Trophoblast cell (in vitro differentiated cells and primary cell): ENCODE results near the gene FHIT.

Experiments
- DNase-seq, 2 donors: peaks; one replicate each; pipeline ENCODE4 v3.0.0-alpha.2; 2016
- H2AFZ ChIP-seq: 2 replicates; pipeline ENCODE4 v1.6.1; 2013; ENCODE audit warnings: low read length, moderate library complexity, mild to moderate bottlenecking; ENCODE audit not compliant: insufficient read depth, poor library complexity
- H2AK5ac ChIP-seq: 2 replicates; pipeline ENCODE4 v1.6.1; 2013; ENCODE audit warnings: mild to moderate bottlenecking, low read length
- H2BK120ac ChIP-seq: 2 replicates; pipeline ENCODE4 v1.6.1; 2013; ENCODE audit warnings: low read length, mild to moderate bottlenecking, moderate library complexity; ENCODE audit not compliant: insufficient read depth, poor library complexity
- H2BK12ac ChIP-seq: 2 replicates; pipeline ENCODE4 v1.6.1; 2013; ENCODE audit warnings: mild to moderate bottlenecking, low read length, moderate library complexity
- H2BK5ac ChIP-seq: 2 replicates; pipeline ENCODE4 v1.6.1; 2013; ENCODE audit warnings: low read length, low read depth, moderate library complexity, mild to moderate bottlenecking; ENCODE audit not compliant: poor library complexity
- H3K14ac ChIP-seq: 2 replicates; pipeline ENCODE4 v1.6.1; 2013; ENCODE audit warnings: mild to moderate bottlenecking, low read length
- H3K18ac ChIP-seq: 2 replicates; pipeline ENCODE4 v1.6.1; 2013; ENCODE audit warnings: mild to moderate bottlenecking, low read length
- H3K23ac ChIP-seq: 2 replicates; pipeline ENCODE4 v1.6.1; 2013; ENCODE audit warnings: low read length
- H3K27ac ChIP-seq: 2 replicates; pipeline ENCODE4 v1.5.1; 2013; ENCODE audit warnings: low read depth, mild to moderate bottlenecking, inconsistent platforms, low read length, moderate library complexity
- H3K27me3 ChIP-seq: 2 replicates; pipeline ENCODE4 v1.6.1; 2013; ENCODE audit warnings: inconsistent platforms, mild to moderate bottlenecking, low read length, moderate library complexity; ENCODE audit not compliant: insufficient read depth
- H3K36me3 ChIP-seq, 2 experiments: 1 replicate in 1 of 2; 2 replicates in 1 of 2; pipeline ENCODE4 v1.6.1; 2013; ENCODE audit warnings: low read length in 2 of 2, mild to moderate bottlenecking in 2 of 2, moderate library complexity in 1 of 2; ENCODE audit not compliant: insufficient read depth in 2 of 2, control insufficient read depth in 1 of 2
- H3K4ac ChIP-seq: 2 replicates; pipeline ENCODE4 v1.6.1; 2013; ENCODE audit warnings: low read depth, mild to moderate bottlenecking, low read length, moderate library complexity
- H3K4me1 ChIP-seq, 2 experiments: 1 replicate in 1 of 2; 2 replicates in 1 of 2; pipeline ENCODE4 v1.6.1; 2013; ENCODE audit warnings: low read length in 2 of 2, mild to moderate bottlenecking in 2 of 2, moderate library complexity in 1 of 2; ENCODE audit not compliant: insufficient read depth in 2 of 2, control insufficient read depth in 1 of 2
- H3K4me2 ChIP-seq: 2 replicates; pipeline ENCODE4 v1.6.1; 2013; ENCODE audit warnings: inconsistent platforms, mild to moderate bottlenecking, low read length, moderate library complexity
- H3K4me3 ChIP-seq: 2 replicates; pipeline ENCODE4 v1.5.1; 2013; ENCODE audit warnings: mild to moderate bottlenecking, low read depth, low read length, inconsistent platforms
- H3K79me1 ChIP-seq: one replicate; pipeline ENCODE4 v1.6.1; 2013; ENCODE audit warnings: low read length
- H3K79me2 ChIP-seq: 2 replicates; pipeline ENCODE4 v1.6.1; 2013; ENCODE audit warnings: low read length, mild to moderate bottlenecking; ENCODE audit not compliant: control insufficient read depth, insufficient read depth, poor library complexity
- H3K9ac ChIP-seq: 2 replicates; pipeline ENCODE4 v1.6.1; 2013; ENCODE audit warnings: mild to moderate bottlenecking, low read length
- H3K9me3 ChIP-seq: 2 replicates; pipeline ENCODE4 v1.6.1; 2013; ENCODE audit warnings: low read depth, mild to moderate bottlenecking, control low read depth, inconsistent platforms, low read length; ENCODE audit not compliant: insufficient read depth
- H4K12ac ChIP-seq: 2 replicates; pipeline ENCODE4 v1.6.1; 2013; ENCODE audit warnings: low read depth, mild to moderate bottlenecking, low read length, moderate library complexity
- H4K8ac ChIP-seq: 2 replicates; pipeline ENCODE4 v1.6.1; 2013; ENCODE audit warnings: low read depth, mild to moderate bottlenecking, low read length, moderate library complexity
- H4K91ac ChIP-seq: one replicate; pipeline ENCODE4 v1.6.1; 2013; ENCODE audit warnings: low read depth, mild to moderate bottlenecking, low read length, moderate library complexity
- WGBS: extraction: QIAGEN DNeasy Blood & Tissue Kit; methylation state at CpG from one replicate; pipeline ENCODE4 v1.1.7; 2013; ENCODE audit warnings: missing lambda C conversion rate; ENCODE audit not compliant: insufficient read length, insufficient coverage; ENCODE audit errors: extremely low coverage; 5-methylcytosine and 5-hydroxymethylcytosine counted together

The FHIT gene

GRCh38 chr3:60440869-60441268, 810.4 kb downstream of the FHIT start:
- Histone ChIP-seq H2BK12ac (no peak overlapping the region), H4K91ac (no peak overlapping the region), H3K79me1 (no peaks in the 10 kb centered on the region), H3K9ac (no peak overlapping the region), H2AFZ (no peak overlapping the region), H4K12ac (no peak overlapping the region), H4K8ac (no peak overlapping the region), H3K4me2 (no peak overlapping the region), H3K79me2 (no peaks in the 10 kb centered on the region), H3K9me3 (no peaks in the 10 kb centered on the region), H3K27ac (no peak overlapping the region), H3K27me3 (no peaks in the 10 kb centered on the region), H3K14ac (no peak overlapping the region), H3K4ac (no peak overlapping the region), H3K36me3 (no peaks in the 10 kb centered on the region), H3K4me1 (peaks cover 0 to 1% of the 10 kb centered on the region in 2 experiments), H3K4me3 (no peak overlapping the region), H3K23ac (no peak overlapping the region), H2AK5ac (no peak overlapping the region), H2BK5ac (no peak overlapping the region), H2BK120ac (no peak overlapping the region), H3K18ac (no peak overlapping the region)
- DNase-seq = no peak
- no CpG with 5 or more reads among the region's 2 CpGs for WGBS

- Histone ChIP-seq H3K79me2 (no peaks in the 10 kb centered on the region), H3K27me3 (no peaks in the 10 kb centered on the region), H2BK120ac (no peak overlapping the region), H3K9ac (no peak overlapping the region), H2BK12ac (no peak overlapping the region), H2AK5ac (no peak overlapping the region), H4K8ac (no peak overlapping the region), H3K4me3 (no peak overlapping the region), H3K4ac (no peak overlapping the region), H2BK5ac (no peak overlapping the region), H4K12ac (no peak overlapping the region), H3K18ac (no peak overlapping the region), H4K91ac (no peak overlapping the region), H3K23ac (no peak overlapping the region), H3K14ac (no peak overlapping the region), H3K79me1 (no peaks in the 10 kb centered on the region), H3K4me1 (no peaks in the 10 kb centered on the region), H3K36me3 (no peaks in the 10 kb centered on the region), H3K27ac (no peak overlapping the region), H3K9me3 (no peaks in the 10 kb centered on the region), H2AFZ (no peak overlapping the region), H3K4me2 (no peak overlapping the region)
- peak; percentile 57 to 77 for DNase-seq
- WGBS = no CpG with 5 or more reads among the region's 4 CpGs
Measured at GRCh38 chr3:60435941-60436650, 815.2 kb downstream of the FHIT start.

DNA sequence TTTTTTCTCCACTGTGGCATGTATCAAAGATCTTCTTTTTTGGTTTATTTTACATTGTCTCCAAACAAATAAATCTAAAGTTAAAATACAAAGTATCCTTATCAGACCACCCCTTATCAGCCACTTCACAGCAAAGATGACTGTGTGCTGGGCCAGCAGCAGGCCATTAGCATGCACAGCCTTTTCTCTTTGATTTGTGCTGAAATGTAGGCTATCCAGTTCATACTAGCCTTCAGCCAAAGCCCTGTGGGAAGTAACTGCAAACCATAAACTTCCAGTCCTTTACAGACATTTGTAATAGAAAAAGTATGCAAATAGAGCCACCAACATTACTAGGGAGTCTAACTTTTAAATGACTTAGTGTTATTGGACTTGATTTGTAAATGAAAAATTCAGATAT, 816.3 kb downstream of the FHIT start:
- Histone ChIP-seq H3K4me1 (no peaks in the 10 kb centered on the region), H3K14ac (no peak overlapping the region), H3K23ac (no peak overlapping the region), H4K12ac (no peak overlapping the region), H3K4ac (no peak overlapping the region), H3K79me2 (no peaks in the 10 kb centered on the region), H2BK5ac (no peak overlapping the region), H3K36me3 (no peaks in the 10 kb centered on the region), H3K27me3 (no peaks in the 10 kb centered on the region), H2BK12ac (no peak overlapping the region), H2AFZ (no peak overlapping the region), H3K18ac (no peak overlapping the region), H3K9ac (no peak overlapping the region), H3K4me3 (no peak overlapping the region), H3K27ac (no peak overlapping the region), H2BK120ac (no peak overlapping the region), H3K9me3 (no peaks in the 10 kb centered on the region), H2AK5ac (no peak overlapping the region), H4K8ac (no peak overlapping the region), H3K4me2 (no peak overlapping the region), H4K91ac (no peak overlapping the region), H3K79me1 (no peaks in the 10 kb centered on the region)
- peak; percentile 76 to 85 for DNase-seq

DNA sequence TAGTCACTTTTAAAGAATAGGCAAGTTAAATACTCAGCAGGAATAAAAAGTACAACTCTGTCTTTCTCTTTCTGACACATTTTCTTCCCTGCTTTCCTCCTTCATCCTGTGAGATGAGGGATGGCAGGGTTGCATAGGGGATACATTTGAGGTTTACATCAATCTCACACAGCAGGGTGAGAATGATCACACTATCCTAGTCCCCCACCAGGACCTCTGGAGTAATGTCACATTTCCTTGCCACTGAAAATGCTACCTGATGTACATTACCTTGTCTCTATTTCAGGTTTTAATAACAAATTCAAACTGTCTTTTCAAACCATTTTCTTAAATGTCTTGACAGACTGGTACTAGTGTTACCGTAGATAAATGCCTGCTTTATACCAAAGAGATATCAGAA, 816.9 kb downstream of the FHIT start:
- H3K4me3 ChIP-seq = no peak overlapping the region
- H3K79me1 ChIP-seq = no peaks in the 10 kb centered on the region
- no CpG with 5 or more reads among the region's 1 CpG for WGBS

More for the DNA sequence above, 816.9 kb downstream of the FHIT start:
- Histone ChIP-seq H2BK12ac (no peak overlapping the region), H3K23ac (no peak overlapping the region), H3K4me2 (no peak overlapping the region), H2BK5ac (no peak overlapping the region), H3K14ac (no peak overlapping the region), H3K79me2 (no peaks in the 10 kb centered on the region), H4K12ac (no peak overlapping the region), H2AFZ (no peak overlapping the region), H3K27ac (no peak overlapping the region), H3K4ac (no peak overlapping the region), H3K9me3 (no peaks in the 10 kb centered on the region), H4K91ac (no peak overlapping the region), H3K9ac (no peak overlapping the region), H3K4me1 (no peaks in the 10 kb centered on the region), H2AK5ac (no peak overlapping the region), H4K8ac (no peak overlapping the region), H3K18ac (no peak overlapping the region), H2BK120ac (no peak overlapping the region), H3K27me3 (no peaks in the 10 kb centered on the region), H3K36me3 (no peaks in the 10 kb centered on the region)
- no peak for DNase-seq
